SK-N-SH (cell line): ENCODE measurements around the gene SPTB. TPM values are rescaled to one million over a fixed set of nuclear protein-coding genes. Genes with fewer than 3 reads are reported as not detected.

Source experiments
- CTCF ChIA-PET: fragments of 300-600, 350-600 bp; formaldehyde crosslinking; extraction: SDS; loops from one replicate; lab custom pipeline; 2021; lab: Yijun Ruan, JAX
- POLR2A ChIA-PET: fragments of 350-600 bp; sonication (Branson Sonifier 250); formaldehyde crosslinking; extraction: SDS; loops from one replicate; lab custom pipeline; 2020; ENCODE audit warnings: antibody characterized with exemption, inconsistent platforms; lab: Yijun Ruan, JAX
- DNase-seq: peaks from one replicate; pipeline ENCODE4 v3.0.0; 2012
- H2AFZ ChIP-seq: fragments of 200-600 bp; sonication (generic); 2 replicates; pipeline ENCODE4 v1.8.1; 2016; ENCODE audit warnings: antibody characterized with exemption, mild to moderate bottlenecking, low read depth
- H3F3A ChIP-seq: fragments of 200-600 bp; sonication (generic); replicated peaks from 2 replicates; pipeline ENCODE3; 2016; ENCODE audit warnings: antibody characterized with exemption, mild to moderate bottlenecking; ENCODE audit not compliant: insufficient read depth
- H3K27ac ChIP-seq, 2 experiments: fragments of 200-500 bp in 1 of 2; fragments of 200-600 bp in 1 of 2; sonication (Bioruptor generic) in 1 of 2; sonication (generic), shearing (Covaris generic) in 1 of 2; 2 replicates each; pipeline versions ENCODE4 v1.5.1 to v1.6.1; 2014 to 2016; ENCODE audit warnings: low read depth in 2 of 2, inconsistent platforms in 1 of 2, low read length in 1 of 2, mild to moderate bottlenecking in 1 of 2, mixed read lengths in 1 of 2
- H3K27me3 ChIP-seq: fragments of 200-600 bp; sonication (generic), shearing (Covaris generic); 2 replicates; pipeline ENCODE4 v1.6.1; 2016; ENCODE audit warnings: mixed run types; ENCODE audit not compliant: insufficient read depth
- H3K36me3 ChIP-seq, 2 experiments: fragments of 200-500 bp in 1 of 2; fragments of 200-600 bp in 1 of 2; sonication (Bioruptor generic) in 1 of 2; sonication (generic) in 1 of 2; replicated peaks in 1 of 2; 2 replicates each; pipeline versions ENCODE3 to v1.5.1; 2014 to 2016; ENCODE audit warnings: low read length in 1 of 2, mild to moderate bottlenecking in 1 of 2; ENCODE audit not compliant: insufficient read depth in 2 of 2, control insufficient read depth in 1 of 2
- H3K4me1 ChIP-seq, 2 experiments: fragments of 200-500 bp in 1 of 2; fragments of 200-600 bp in 1 of 2; sonication (Bioruptor generic) in 1 of 2; sonication (generic), shearing (Covaris generic) in 1 of 2; 2 replicates each; pipeline versions ENCODE4 v1.5.1 to v1.6.1; 2014 to 2016; ENCODE audit warnings: low read depth in 1 of 2, low read length in 1 of 2, mixed run types in 1 of 2; ENCODE audit not compliant: insufficient read depth in 2 of 2, control insufficient read depth in 1 of 2
- H3K4me2 ChIP-seq: fragments of 200-600 bp; sonication (generic), shearing (Covaris generic); 2 replicates; pipeline ENCODE4 v1.6.1; 2017; ENCODE audit warnings: mixed run types
- H3K4me3 ChIP-seq, 2 experiments: fragments of 200-500 bp in 1 of 2; fragments of 200-600 bp in 1 of 2; sonication (Bioruptor generic) in 1 of 2; sonication (generic), shearing (Covaris generic) in 1 of 2; 2 replicates each; pipeline versions ENCODE4 v1.5.1 to v1.8.1; 2014 to 2016; ENCODE audit warnings: low read depth in 2 of 2, inconsistent platforms in 1 of 2, low read length in 1 of 2, mild to moderate bottlenecking in 1 of 2, mixed read lengths in 1 of 2, moderate library complexity in 1 of 2
- H3K79me2 ChIP-seq: fragments of 200-600 bp; sonication (generic); 2 replicates; pipeline ENCODE4 v1.8.1; 2017; ENCODE audit warnings: mild to moderate bottlenecking; ENCODE audit not compliant: insufficient read depth
- H3K9ac ChIP-seq: fragments of 200-600 bp; sonication (generic); 2 replicates; pipeline ENCODE4 v1.6.1; 2017; ENCODE audit warnings: mixed run types
- H3K9me2 ChIP-seq: fragments of 200-600 bp; sonication (generic); 2 replicates; pipeline ENCODE4 v1.6.1; 2017; ENCODE audit warnings: mixed run types
- H3K9me3 ChIP-seq: fragments of 200-600 bp; sonication (generic); 2 replicates; pipeline ENCODE4 v1.6.1; 2017; ENCODE audit warnings: mixed run types, mild to moderate bottlenecking, moderate library complexity
- H4K20me1 ChIP-seq: fragments of 200-600 bp; sonication (generic); 2 replicates; pipeline ENCODE4 v1.6.1; 2017; ENCODE audit warnings: mild to moderate bottlenecking, mixed run types; ENCODE audit not compliant: insufficient read depth
- ELF1 ChIP-seq: IDR thresholded peaks from 2 replicates; pipeline ENCODE4 v1.4.0; 2012
- EP300 ChIP-seq, 2 experiments: IDR thresholded peaks; 2 replicates each; pipeline versions ENCODE4 v1.4.0 to v1.6.1; 2012; ENCODE audit warnings: borderline replicate concordance in 1 of 2, low read depth in 1 of 2, low read length in 1 of 2
- EZH2phosphoT487 ChIP-seq: fragments of 200-600 bp; sonication (generic); IDR thresholded peaks from 2 replicates; pipeline ENCODE4 v1.6.1; 2017; ENCODE audit warnings: low read depth, mixed run types, mild to moderate bottlenecking, antibody characterized with exemption, moderate library complexity, borderline replicate concordance
- GABPA ChIP-seq: IDR thresholded peaks from 2 replicates; pipeline ENCODE4 v1.4.0; 2012; ENCODE audit warnings: low read depth, mild to moderate bottlenecking
- GATA2 ChIP-seq: sonication (generic); formaldehyde crosslinking; IDR thresholded peaks from 2 replicates; pipeline ENCODE4 v1.5.0; 2020; ENCODE audit warnings: mild to moderate bottlenecking, missing genetic modification reagents
- MEF2A ChIP-seq: IDR thresholded peaks from 2 replicates; pipeline ENCODE4 v1.4.0; 2012; ENCODE audit warnings: low read depth, borderline replicate concordance
- NRF1 ChIP-seq: IDR thresholded peaks from 2 replicates; pipeline ENCODE4 v1.6.1; 2012; ENCODE audit warnings: low read depth, mild to moderate bottlenecking, low read length
- RAD21 ChIP-seq: IDR thresholded peaks from 2 replicates; pipeline ENCODE4 v1.6.1; 2012; ENCODE audit warnings: mild to moderate bottlenecking, low read length
- RXRA ChIP-seq: IDR thresholded peaks from 2 replicates; pipeline ENCODE4 v1.4.0; 2012; ENCODE audit warnings: low read depth, mild to moderate bottlenecking, borderline replicate concordance
- SIN3A ChIP-seq: IDR thresholded peaks from 2 replicates; pipeline ENCODE4 v1.6.1; 2012; ENCODE audit warnings: low read depth, mild to moderate bottlenecking, low read length, moderate library complexity, borderline replicate concordance
- SMC3 ChIP-seq: IDR thresholded peaks from 2 replicates; pipeline ENCODE4 v1.6.1; 2012; ENCODE audit warnings: low read depth, low read length, improper control_type of control experiment
- TCF12 ChIP-seq: IDR thresholded peaks from 2 replicates; pipeline ENCODE4 v1.4.0; 2012
- TEAD4 ChIP-seq: IDR thresholded peaks from 2 replicates; pipeline ENCODE4 v1.4.0; 2012; ENCODE audit warnings: mild to moderate bottlenecking, borderline replicate concordance; ENCODE audit not compliant: insufficient read depth
- YY1 ChIP-seq: IDR thresholded peaks from 2 replicates; pipeline ENCODE4 v1.4.0; 2012; ENCODE audit warnings: low read depth, mild to moderate bottlenecking
- WGBS: methylation state at CpG from one replicate; pipeline ENCODE4 v1.1.6; 2017; ENCODE audit warnings: low lambda C conversion rate; 5-methylcytosine and 5-hydroxymethylcytosine counted together
- polyA plus RNA-seq, 3 experiments: library from polyadenylated mRNA; depleted of rRNA; stranded (reverse); fragments of >200 nt; gene quantifications; 2 replicates each; pipeline ENCODE4 v1.2.3, GENCODE V29; 2012
- TF ChIP-seq, protein P1 (sequence below): IDR thresholded peaks from 2 replicates; pipeline ENCODE4 v1.4.0; 2012; ENCODE audit warnings: low read depth
- TF ChIP-seq, protein P2 (sequence below): IDR thresholded peaks from 2 replicates; pipeline ENCODE4 v1.6.1; 2012; ENCODE audit warnings: mild to moderate bottlenecking, low read depth, low read length, moderate library complexity
- TF ChIP-seq, protein P3 (sequence below): IDR thresholded peaks from 2 replicates; pipeline ENCODE4; 2012

The SPTB gene
- polyA plus RNA-seq, 1 of the 3 experiments (the other 2 are of a cell fraction): 0.15 TPM

DNA sequence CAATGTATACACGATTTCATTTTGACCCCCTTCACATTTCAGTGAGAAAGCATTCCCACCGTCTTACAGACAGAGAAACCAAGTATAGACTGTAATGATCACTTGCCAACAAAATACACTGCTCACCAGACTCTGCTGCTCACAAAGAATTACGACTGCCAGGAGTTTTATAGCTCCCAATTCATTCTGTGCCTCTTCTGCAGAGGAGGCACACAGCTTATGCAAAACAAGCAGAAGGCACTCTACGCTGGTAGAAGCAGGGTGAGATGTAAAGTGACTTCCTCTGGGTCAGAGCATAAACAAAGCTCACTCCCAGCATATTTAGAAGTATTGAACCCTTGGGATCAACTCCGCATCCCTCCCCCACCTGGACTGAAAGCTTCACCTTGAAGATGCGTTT is 14.6 kb downstream of the SPTB start:
- no peak for TF ChIP-seq GABPA
- no peak for TF ChIP-seq RXRA
- no peak for TF ChIP-seq GATA2 (CRISPR knock-in tag)
- TF ChIP-seq EZH2phosphoT487: no peak
- TF ChIP-seq TCF12: no peak
- no peak for TF ChIP-seq RAD21
- no peak for TF ChIP-seq ELF1
- TF ChIP-seq, protein P1, sequence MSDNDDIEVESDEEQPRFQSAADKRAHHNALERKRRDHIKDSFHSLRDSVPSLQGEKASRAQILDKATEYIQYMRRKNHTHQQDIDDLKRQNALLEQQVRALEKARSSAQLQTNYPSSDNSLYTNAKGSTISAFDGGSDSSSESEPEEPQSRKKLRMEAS: no peak
- TF ChIP-seq NRF1: no peak
- TF ChIP-seq EP300 (IDR thresholded peaks at IDR 0.05; ENCODE audit: borderline replicate concordance in 1 of 2, low read depth in 1 of 2, low read length in 1 of 2): no peak
- TF ChIP-seq MEF2A: no peak
- no peak for TF ChIP-seq YY1
- TF ChIP-seq SIN3A: no peak
- no peak for TF ChIP-seq TEAD4
- no peaks in the 10 kb centered on the region for H3F3A ChIP-seq

DNA sequence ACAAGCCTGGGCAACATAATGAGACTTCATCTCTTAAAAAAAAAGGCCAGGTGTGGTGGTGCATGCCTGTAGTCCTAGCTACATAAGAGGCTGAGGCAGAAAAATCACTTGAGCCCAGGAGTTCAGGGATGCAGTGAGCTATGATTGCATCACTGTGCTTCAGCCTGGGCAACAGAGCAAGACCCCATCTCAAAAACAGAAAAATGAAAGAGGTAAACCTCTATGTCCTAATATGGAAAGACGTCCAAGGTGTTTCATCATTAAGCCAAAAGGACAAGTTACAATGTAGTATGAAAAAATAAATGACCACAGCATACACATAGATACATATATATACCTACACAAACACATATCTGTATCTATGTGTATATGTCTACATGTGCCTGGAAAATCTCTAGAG is 15.4 kb downstream of the SPTB start:
- 27% methylated on average over 1 of the region's 1 CpG for WGBS
- H2AFZ ChIP-seq: no peak overlapping the region
- H3K9me2 ChIP-seq: no peaks in the 10 kb centered on the region
- no peaks in the 10 kb centered on the region for H3K36me3 ChIP-seq
- no peaks in the 10 kb centered on the region for H3K9me3 ChIP-seq
- DNase-seq: no peak
- H4K20me1 ChIP-seq: no peaks in the 10 kb centered on the region
- no peak overlapping the region for H3K27ac ChIP-seq
- H3K79me2 ChIP-seq: no peaks in the 10 kb centered on the region
- H3F3A ChIP-seq: no peaks in the 10 kb centered on the region
- H3K4me1 ChIP-seq: no peaks in the 10 kb centered on the region
- CTCF ChIA-PET: interaction anchor here (0.7 to 2.9 kb wide), 2 partner anchors 27 to 41 kb away, joined by 3 to 11 read pairs; no protein-coding TSS in a partner anchor
- no peaks in the 10 kb centered on the region for H3K27me3 ChIP-seq
- H3K9ac ChIP-seq: no peak overlapping the region
- no peak overlapping the region for H3K4me3 ChIP-seq
- no peak overlapping the region for H3K4me2 ChIP-seq
- TF ChIP-seq, protein P2, sequence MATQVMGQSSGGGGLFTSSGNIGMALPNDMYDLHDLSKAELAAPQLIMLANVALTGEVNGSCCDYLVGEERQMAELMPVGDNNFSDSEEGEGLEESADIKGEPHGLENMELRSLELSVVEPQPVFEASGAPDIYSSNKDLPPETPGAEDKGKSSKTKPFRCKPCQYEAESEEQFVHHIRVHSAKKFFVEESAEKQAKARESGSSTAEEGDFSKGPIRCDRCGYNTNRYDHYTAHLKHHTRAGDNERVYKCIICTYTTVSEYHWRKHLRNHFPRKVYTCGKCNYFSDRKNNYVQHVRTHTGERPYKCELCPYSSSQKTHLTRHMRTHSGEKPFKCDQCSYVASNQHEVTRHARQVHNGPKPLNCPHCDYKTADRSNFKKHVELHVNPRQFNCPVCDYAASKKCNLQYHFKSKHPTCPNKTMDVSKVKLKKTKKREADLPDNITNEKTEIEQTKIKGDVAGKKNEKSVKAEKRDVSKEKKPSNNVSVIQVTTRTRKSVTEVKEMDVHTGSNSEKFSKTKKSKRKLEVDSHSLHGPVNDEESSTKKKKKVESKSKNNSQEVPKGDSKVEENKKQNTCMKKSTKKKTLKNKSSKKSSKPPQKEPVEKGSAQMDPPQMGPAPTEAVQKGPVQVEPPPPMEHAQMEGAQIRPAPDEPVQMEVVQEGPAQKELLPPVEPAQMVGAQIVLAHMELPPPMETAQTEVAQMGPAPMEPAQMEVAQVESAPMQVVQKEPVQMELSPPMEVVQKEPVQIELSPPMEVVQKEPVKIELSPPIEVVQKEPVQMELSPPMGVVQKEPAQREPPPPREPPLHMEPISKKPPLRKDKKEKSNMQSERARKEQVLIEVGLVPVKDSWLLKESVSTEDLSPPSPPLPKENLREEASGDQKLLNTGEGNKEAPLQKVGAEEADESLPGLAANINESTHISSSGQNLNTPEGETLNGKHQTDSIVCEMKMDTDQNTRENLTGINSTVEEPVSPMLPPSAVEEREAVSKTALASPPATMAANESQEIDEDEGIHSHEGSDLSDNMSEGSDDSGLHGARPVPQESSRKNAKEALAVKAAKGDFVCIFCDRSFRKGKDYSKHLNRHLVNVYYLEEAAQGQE: no peak
- no peak for TF ChIP-seq EP300 (IDR thresholded peaks at IDR 0.05; ENCODE audit: borderline replicate concordance in 1 of 2, low read depth in 1 of 2, low read length in 1 of 2)
- no peak for TF ChIP-seq TEAD4
- no peak for TF ChIP-seq EZH2phosphoT487
- TF ChIP-seq TCF12: no peak
- TF ChIP-seq, protein P3, sequence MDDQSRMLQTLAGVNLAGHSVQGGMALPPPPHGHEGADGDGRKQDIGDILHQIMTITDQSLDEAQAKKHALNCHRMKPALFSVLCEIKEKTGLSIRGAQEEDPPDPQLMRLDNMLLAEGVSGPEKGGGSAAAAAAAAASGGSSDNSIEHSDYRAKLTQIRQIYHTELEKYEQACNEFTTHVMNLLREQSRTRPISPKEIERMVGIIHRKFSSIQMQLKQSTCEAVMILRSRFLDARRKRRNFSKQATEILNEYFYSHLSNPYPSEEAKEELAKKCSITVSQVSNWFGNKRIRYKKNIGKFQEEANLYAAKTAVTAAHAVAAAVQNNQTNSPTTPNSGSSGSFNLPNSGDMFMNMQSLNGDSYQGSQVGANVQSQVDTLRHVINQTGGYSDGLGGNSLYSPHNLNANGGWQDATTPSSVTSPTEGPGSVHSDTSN: no peak
- TF ChIP-seq SMC3: no peak
- TF ChIP-seq, all 33 proteins: peak for 0
- POLR2A ChIA-PET: no interaction called here

More for the DNA sequence above, 14.6 kb downstream of the SPTB start:
- H3K4me3 ChIP-seq: no peak overlapping the region
- no peaks in the 10 kb centered on the region for H4K20me1 ChIP-seq
- no peak overlapping the region for H3K27ac ChIP-seq
- H3K27me3 ChIP-seq: no peaks in the 10 kb centered on the region
- H3K36me3 ChIP-seq: no peaks in the 10 kb centered on the region
- no peaks in the 10 kb centered on the region for H3K79me2 ChIP-seq
- H2AFZ ChIP-seq: no peak overlapping the region
- ChIA-PET CTCF (interaction anchor here (0.7 to 2.9 kb wide), 3 partner anchors 26 to 42 kb away, joined by 3 to 11 read pairs (median 3); no protein-coding TSS in a partner anchor), POLR2A (no interaction called here)
- no peak overlapping the region for H3K4me2 ChIP-seq
- DNase-seq: no peak
- H3K9ac ChIP-seq: no peak overlapping the region
- WGBS: 58% methylated on average over 6 of the region's 6 CpGs
- no peaks in the 10 kb centered on the region for H3K9me2 ChIP-seq
- H3K9me3 ChIP-seq: no peaks in the 10 kb centered on the region
- no peaks in the 10 kb centered on the region for H3K4me1 ChIP-seq
